H9 (cell line): ENCODE measurements around the gene RBL2. TPM values are rescaled to one million over a fixed set of nuclear protein-coding genes. Genes with fewer than 3 reads are reported as not detected.

Source experiments
- DNase-seq: peaks from one replicate; pipeline ENCODE4 v3.0.0-alpha.2; 2017
- H2AFZ ChIP-seq: one replicate; pipeline ENCODE4 v1.6.1; 2013; ENCODE audit warnings: mild to moderate bottlenecking, low read length, control low read depth, moderate library complexity
- H2AK5ac ChIP-seq: 2 replicates; pipeline ENCODE4 v1.6.1; 2013; ENCODE audit warnings: low read length, control low read depth, mixed read lengths; ENCODE audit not compliant: insufficient read length
- H2BK120ac ChIP-seq: one replicate; pipeline ENCODE4 v1.6.1; 2013; ENCODE audit warnings: low read depth, mild to moderate bottlenecking, low read length, control low read depth, inconsistent platforms; ENCODE audit not compliant: poor library complexity, severe bottlenecking
- H2BK12ac ChIP-seq: 2 replicates; pipeline ENCODE4 v1.6.1; 2013; ENCODE audit warnings: low read length, control low read depth, mixed read lengths, low read depth; ENCODE audit not compliant: insufficient read length
- H2BK15ac ChIP-seq: 2 replicates; pipeline ENCODE4 v1.6.1; 2013; ENCODE audit warnings: low read depth, low read length, control low read depth
- H2BK20ac ChIP-seq: one replicate; pipeline ENCODE4 v1.6.1; 2013; ENCODE audit warnings: low read depth, mild to moderate bottlenecking, low read length, control low read depth, inconsistent platforms; ENCODE audit not compliant: poor library complexity, severe bottlenecking
- H2BK5ac ChIP-seq: 2 replicates; pipeline ENCODE4 v1.6.1; 2013; ENCODE audit warnings: low read length, control low read depth, mixed read lengths; ENCODE audit not compliant: insufficient read length
- H3K14ac ChIP-seq: 2 replicates; pipeline ENCODE4 v1.6.1; 2013; ENCODE audit warnings: low read length, control low read depth; ENCODE audit not compliant: insufficient read depth
- H3K18ac ChIP-seq: 2 replicates; pipeline ENCODE4 v1.6.1; 2013; ENCODE audit warnings: low read depth, mild to moderate bottlenecking, mixed read lengths, low read length, control low read depth; ENCODE audit not compliant: insufficient read length
- H3K23ac ChIP-seq: 2 replicates; pipeline ENCODE4 v1.6.1; 2013; ENCODE audit warnings: low read length, control low read depth, mixed read lengths, low read depth; ENCODE audit not compliant: insufficient read length
- H3K23me2 ChIP-seq: 2 replicates; pipeline ENCODE4 v1.6.1; 2013; ENCODE audit warnings: low read depth, mild to moderate bottlenecking, mixed read lengths, low read length, control low read depth; ENCODE audit not compliant: insufficient read length, poor library complexity, severe bottlenecking
- H3K27ac ChIP-seq: 2 replicates; pipeline ENCODE4 v1.5.1; 2013; ENCODE audit warnings: low read length, control low read depth, mixed read lengths, low read depth; ENCODE audit not compliant: insufficient read length
- H3K27me3 ChIP-seq: 2 replicates; pipeline ENCODE4 v1.6.1; 2013; ENCODE audit warnings: low read length, control low read depth, inconsistent platforms; ENCODE audit not compliant: insufficient read depth
- H3K4ac ChIP-seq: 2 replicates; pipeline ENCODE4 v1.6.1; 2013; ENCODE audit warnings: low read depth, mild to moderate bottlenecking, control low read depth, inconsistent platforms, low read length, moderate library complexity
- H3K4me1 ChIP-seq: 2 replicates; pipeline ENCODE4 v1.6.1; 2013; ENCODE audit warnings: low read length, control low read depth, inconsistent platforms; ENCODE audit not compliant: insufficient read depth
- H3K4me2 ChIP-seq: 2 replicates; pipeline ENCODE4 v1.6.1; 2013; ENCODE audit warnings: low read length, control low read depth, mixed read lengths; ENCODE audit not compliant: insufficient read length, insufficient read depth
- H3K56ac ChIP-seq: 2 replicates; pipeline ENCODE4 v1.6.1; 2013; ENCODE audit warnings: low read depth, mild to moderate bottlenecking, mixed read lengths, low read length, control low read depth; ENCODE audit not compliant: insufficient read length
- H3K79me1 ChIP-seq: 2 replicates; pipeline ENCODE4 v1.6.1; 2013; ENCODE audit warnings: low read depth, mild to moderate bottlenecking, moderate library complexity, low read length, control low read depth, inconsistent platforms; ENCODE audit not compliant: insufficient read depth, poor library complexity, severe bottlenecking
- H3K79me2 ChIP-seq: 2 replicates; pipeline ENCODE4 v1.6.1; 2013; ENCODE audit warnings: low read length, control low read depth, inconsistent platforms; ENCODE audit not compliant: insufficient read depth
- H3K9ac ChIP-seq: 2 replicates; pipeline ENCODE4 v1.6.1; 2013; ENCODE audit warnings: low read length, control low read depth, mixed read lengths; ENCODE audit not compliant: insufficient read length; ENCODE audit errors: extremely low read depth
- H3K9me3 ChIP-seq: one replicate; pipeline ENCODE4 v1.6.1; 2013; ENCODE audit warnings: low read depth, low read length, inconsistent platforms; ENCODE audit not compliant: control insufficient read depth
- H3T11ph ChIP-seq: one replicate; pipeline ENCODE4 v1.6.1; 2013; ENCODE audit warnings: mild to moderate bottlenecking, low read length, control low read depth, inconsistent platforms
- H4K20me1 ChIP-seq: one replicate; pipeline ENCODE4 v1.6.1; 2013; ENCODE audit not compliant: control insufficient read depth, insufficient read length, insufficient read depth
- H4K5ac ChIP-seq: 2 replicates; pipeline ENCODE4 v1.6.1; 2013; ENCODE audit warnings: low read depth, mild to moderate bottlenecking, mixed read lengths, low read length, control low read depth; ENCODE audit not compliant: insufficient read length
- H4K8ac ChIP-seq: replicated peaks from 2 replicates; pipeline ENCODE4 v1.6.1; 2013; ENCODE audit warnings: low read length, control low read depth, mixed read lengths, low read depth; ENCODE audit not compliant: insufficient read length
- H4K91ac ChIP-seq: 2 replicates; pipeline ENCODE4 v1.6.1; 2013; ENCODE audit warnings: low read depth, mild to moderate bottlenecking, moderate library complexity, mixed read lengths, low read length, control low read depth; ENCODE audit not compliant: insufficient read length
- H3K27ac Mint-ChIP-seq, 3 experiments: 2 replicates in 2 of 3; 3 replicates in 1 of 3; pipeline ENCODE4 v1.8.0; 2020 to 2021; ENCODE audit warnings: mixed read lengths in 3 of 3, mild to moderate bottlenecking in 1 of 3, moderate library complexity in 1 of 3
- H3K27me3 Mint-ChIP-seq: 2 replicates; pipeline ENCODE4 v1.8.0; 2021; ENCODE audit warnings: low read depth, mild to moderate bottlenecking, moderate library complexity, mixed read lengths
- H3K36me3 Mint-ChIP-seq, 3 experiments: 2 replicates in 2 of 3; 3 replicates in 1 of 3; pipeline ENCODE4 v1.8.0; 2020 to 2021; ENCODE audit warnings: low read depth in 3 of 3, mixed read lengths in 3 of 3; ENCODE audit not compliant: insufficient read depth in 1 of 3
- H3K4me1 Mint-ChIP-seq, 2 experiments: 2 replicates each; pipeline ENCODE4 v1.8.0; 2020; ENCODE audit warnings: mixed read lengths in 2 of 2
- H3K4me3 Mint-ChIP-seq, 2 experiments: 2 replicates in 1 of 2; 3 replicates in 1 of 2; pipeline ENCODE4 v1.8.0; 2020 to 2021; ENCODE audit warnings: mild to moderate bottlenecking in 2 of 2, mixed read lengths in 2 of 2, moderate library complexity in 1 of 2
- H3K9me3 Mint-ChIP-seq, 2 experiments: 2 replicates in 1 of 2; 3 replicates in 1 of 2; pipeline ENCODE4 v1.8.0; 2020; ENCODE audit warnings: mild to moderate bottlenecking in 2 of 2, mixed read lengths in 2 of 2, moderate library complexity in 1 of 2
- WGBS: extraction: QIAGEN DNeasy Blood & Tissue Kit; methylation state at CpG from one replicate; pipeline ENCODE4 v1.1.7; 2013; ENCODE audit warnings: missing lambda C conversion rate, low lambda C conversion rate, mixed read lengths; ENCODE audit not compliant: insufficient read length; ENCODE audit errors: extremely low coverage; 5-methylcytosine and 5-hydroxymethylcytosine counted together
- total RNA-seq: library from RNA; stranded (reverse); gene quantifications from 2 replicates; pipeline ENCODE4 v1.2.1, GENCODE V29; 2021
- TF ChIP-seq, protein P1 (sequence below): fragments of 200-600 bp; sonication (generic); conservative IDR thresholded peaks from 3 replicates; pipeline ENCODE4 v1.8.0; 2021; ENCODE audit warnings: antibody characterized with exemption, mild to moderate bottlenecking

RBL2 gene
- total RNA-seq, 1 experiment from 2014 or later = 17.3 TPM

DNA sequence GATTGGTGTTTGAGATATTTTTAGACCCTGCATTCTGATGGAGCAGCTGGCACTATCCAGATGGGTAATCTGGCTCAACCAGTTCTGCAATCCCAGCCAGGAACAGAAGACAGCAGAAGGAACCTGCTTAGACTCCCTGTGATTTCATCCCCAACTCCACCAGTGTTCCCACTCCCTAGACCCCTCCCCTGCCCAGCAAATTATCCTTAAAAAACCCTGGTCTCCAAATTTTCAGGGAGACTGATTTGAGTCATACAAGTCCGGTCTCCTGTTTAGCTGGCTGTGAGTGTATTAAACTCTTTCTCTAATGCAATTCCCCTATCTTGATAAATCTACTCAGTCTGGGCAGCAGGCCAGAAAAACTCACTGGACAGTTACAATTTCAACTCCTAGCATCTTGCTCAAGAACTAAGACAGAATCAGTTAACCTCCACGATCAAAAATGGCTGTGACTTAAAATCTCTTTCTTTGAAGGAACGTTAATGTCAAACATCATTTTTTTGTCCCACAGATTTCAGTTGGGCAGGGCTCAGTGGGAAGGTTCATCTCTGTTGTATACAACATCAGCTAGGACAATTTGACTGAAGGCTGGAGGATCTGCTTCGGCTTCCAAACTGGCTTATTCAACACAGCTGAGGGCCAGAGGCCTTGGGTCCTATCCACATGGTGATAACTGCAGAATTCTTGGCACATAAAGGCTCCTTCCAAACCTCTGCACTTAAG, 4.9 kb upstream of the RBL2 start:
- H3K23me2 ChIP-seq = peaks cover 4% of the 10 kb centered on the region
- no peak for DNase-seq
- Mint-ChIP-seq H3K9me3 (peaks cover 33 to 42% of the 10 kb centered on the region in 2 experiments), H3K4me3 (no peak overlapping the region), H3K27me3 (peaks cover 2% of the 10 kb centered on the region; the same call in 1 of the 2 replicates), H3K27ac (no peak overlapping the region), H3K4me1 (peaks cover 8 to 13% of the 10 kb centered on the region in 2 experiments), H3K36me3 (peaks cover 7 to 21% (median 12%) of the 10 kb centered on the region in 3 experiments)
- H4K5ac ChIP-seq = no peak overlapping the region
- TF ChIP-seq, protein P1, sequence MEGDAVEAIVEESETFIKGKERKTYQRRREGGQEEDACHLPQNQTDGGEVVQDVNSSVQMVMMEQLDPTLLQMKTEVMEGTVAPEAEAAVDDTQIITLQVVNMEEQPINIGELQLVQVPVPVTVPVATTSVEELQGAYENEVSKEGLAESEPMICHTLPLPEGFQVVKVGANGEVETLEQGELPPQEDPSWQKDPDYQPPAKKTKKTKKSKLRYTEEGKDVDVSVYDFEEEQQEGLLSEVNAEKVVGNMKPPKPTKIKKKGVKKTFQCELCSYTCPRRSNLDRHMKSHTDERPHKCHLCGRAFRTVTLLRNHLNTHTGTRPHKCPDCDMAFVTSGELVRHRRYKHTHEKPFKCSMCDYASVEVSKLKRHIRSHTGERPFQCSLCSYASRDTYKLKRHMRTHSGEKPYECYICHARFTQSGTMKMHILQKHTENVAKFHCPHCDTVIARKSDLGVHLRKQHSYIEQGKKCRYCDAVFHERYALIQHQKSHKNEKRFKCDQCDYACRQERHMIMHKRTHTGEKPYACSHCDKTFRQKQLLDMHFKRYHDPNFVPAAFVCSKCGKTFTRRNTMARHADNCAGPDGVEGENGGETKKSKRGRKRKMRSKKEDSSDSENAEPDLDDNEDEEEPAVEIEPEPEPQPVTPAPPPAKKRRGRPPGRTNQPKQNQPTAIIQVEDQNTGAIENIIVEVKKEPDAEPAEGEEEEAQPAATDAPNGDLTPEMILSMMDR = no peak
- H3K56ac ChIP-seq = no peak overlapping the region
- H4K91ac ChIP-seq = no peak overlapping the region
- no peak overlapping the region for H3K14ac ChIP-seq
- no CpG with 5 or more reads among the region's 4 CpGs for WGBS
- no peak overlapping the region for H3T11ph ChIP-seq
- no peak overlapping the region for H2BK5ac ChIP-seq
- H3K9ac ChIP-seq = no peak overlapping the region
- no peak overlapping the region for H2BK120ac ChIP-seq
- H2BK12ac ChIP-seq = no peak overlapping the region
- no peak overlapping the region for H2AK5ac ChIP-seq
- H3K9me3 ChIP-seq = peaks cover 6% of the 10 kb centered on the region
- H4K20me1 ChIP-seq = no peaks in the 10 kb centered on the region
- H3K79me1 ChIP-seq = no peaks in the 10 kb centered on the region
- no peak overlapping the region for H2AFZ ChIP-seq
- H3K18ac ChIP-seq = no peak overlapping the region
- H3K4me1 ChIP-seq = no peaks in the 10 kb centered on the region
- H3K79me2 ChIP-seq = no peaks in the 10 kb centered on the region
- H3K23ac ChIP-seq = no peak overlapping the region
- H4K8ac ChIP-seq = no peak overlapping the region
- H3K4me2 ChIP-seq = no peak overlapping the region
- H3K27me3 ChIP-seq = no peaks in the 10 kb centered on the region
- no peak overlapping the region for H2BK20ac ChIP-seq
- H2BK15ac ChIP-seq = no peak overlapping the region
- H3K4ac ChIP-seq = no peak overlapping the region
- H3K27ac ChIP-seq = no peak overlapping the region
